GM12878 (cell line): ENCODE data around the gene MOB2. TPM values are rescaled to one million over a fixed set of nuclear protein-coding genes. Genes with fewer than 3 reads are reported as not detected.

Experiments
- ATAC-seq: fragments of 200-7000 bp; cut with Tn5 transposase; 3 replicates; pipeline ENCODE4 v1.9.1; 2020; ENCODE audit warnings: mild to moderate bottlenecking, moderate library complexity
- BruUV-seq: library from RNA; stranded (reverse); fragments of 400-500 nt; replicated peaks from 2 replicates; lab custom pipeline; 2021; lab: Mats Ljungman, UMichigan
- CTCF ChIA-PET: fragments of 300-600 bp; sonication (Branson Sonifier 250); formaldehyde crosslinking; extraction: SDS; loops from one replicate; lab custom pipeline; 2021; ENCODE audit warnings: inconsistent platforms; lab: Yijun Ruan, JAX
- POLR2A ChIA-PET: fragments of 350-600 bp; formaldehyde crosslinking; extraction: SDS; loops from one replicate; lab custom pipeline; 2021; ENCODE audit warnings: inconsistent platforms; lab: Charles Lee
- RAD21 ChIA-PET: fragments of 300-600 bp; sonication (Branson Sonifier 250); formaldehyde crosslinking; loops from one replicate; lab custom pipeline; 2023; ENCODE audit warnings: antibody characterized with exemption; ENCODE audit not compliant: unreplicated experiment; lab: Charles Lee
- SMC1A ChIA-PET: fragments of 300-600 bp; sonication (Branson Sonifier 250); formaldehyde crosslinking; loops from one replicate; lab custom pipeline; 2023; ENCODE audit not compliant: unreplicated experiment, uncharacterized antibody; lab: Charles Lee
- DNase-seq: peaks from one replicate; pipeline ENCODE4 v3.0.0-alpha.2; 2011; ENCODE audit warnings: low read depth, low spot score
- FAIRE-seq: peaks from 3 replicates; lab custom pipeline; 2011; peaks lifted over from hg19 to GRCh38; lab: Jason Lieb, UNC
- H2AFZ ChIP-seq: 2 replicates; pipeline ENCODE4 v1.6.0; 2011; ENCODE audit warnings: low read depth, low read length, control low read depth; ENCODE audit not compliant: control insufficient read depth
- H3K27ac ChIP-seq: 2 replicates; pipeline ENCODE4 v1.5.1; 2011; ENCODE audit warnings: control low read depth; ENCODE audit not compliant: control insufficient read depth, insufficient read depth
- H3K27me3 ChIP-seq, 2 experiments: replicated peaks in 1 of 2; 2 replicates each; pipeline versions ENCODE4 v1.6.0 to v1.6.1; 2011; ENCODE audit warnings: low read length in 1 of 2; ENCODE audit not compliant: control insufficient read depth in 2 of 2, insufficient read depth in 2 of 2
- H3K36me3 ChIP-seq, 2 experiments: 2 replicates each; pipeline ENCODE4 v1.5.1; 2011; ENCODE audit warnings: low read length in 1 of 2; ENCODE audit not compliant: control insufficient read depth in 2 of 2, insufficient read depth in 2 of 2
- H3K4me1 ChIP-seq: 2 replicates; pipeline ENCODE4 v1.6.1; 2011; ENCODE audit warnings: mild to moderate bottlenecking, low read length, moderate library complexity, mixed read lengths; ENCODE audit not compliant: control insufficient read depth, insufficient read depth
- H3K4me2 ChIP-seq: 2 replicates; pipeline ENCODE4 v1.6.0; 2011; ENCODE audit warnings: control low read depth; ENCODE audit not compliant: control insufficient read depth, insufficient read depth
- H3K4me3 ChIP-seq: fragments of 200-600 bp; sonication (generic); 2 replicates; pipeline ENCODE4 v1.5.1; 2016
- H3K79me2 ChIP-seq: 2 replicates; pipeline ENCODE4 v1.6.0; 2011; ENCODE audit warnings: low read length; ENCODE audit not compliant: control insufficient read depth, insufficient read depth
- H3K9ac ChIP-seq: 2 replicates; pipeline ENCODE4 v1.8.0; 2011; ENCODE audit warnings: low read length, control low read depth, mixed read lengths; ENCODE audit not compliant: control insufficient read depth, insufficient read depth
- H3K9me3 ChIP-seq: replicated peaks from 3 replicates; pipeline ENCODE4 v1.5.1; 2011; ENCODE audit warnings: mild to moderate bottlenecking, low read length; ENCODE audit not compliant: control insufficient read depth, insufficient read depth
- H4K20me1 ChIP-seq: 2 replicates; pipeline ENCODE4 v1.6.0; 2011; ENCODE audit not compliant: control insufficient read depth, insufficient read depth
- BACH1 ChIP-seq: fragments of 450-650 bp; IDR thresholded peaks from 2 replicates; pipeline ENCODE4 v1.6.1; 2017; ENCODE audit warnings: mild to moderate bottlenecking, borderline replicate concordance
- BHLHE40 ChIP-seq, 2 experiments: fragments of 450-650 bp in 1 of 2; IDR thresholded peaks; 2 replicates each; pipeline ENCODE4 v1.6.1; 2011 to 2017; ENCODE audit warnings: low read depth in 2 of 2, borderline replicate concordance in 1 of 2, improper control_type of control experiment in 1 of 2, low read length in 1 of 2, mild to moderate bottlenecking in 1 of 2
- DPF2 ChIP-seq: fragments of 450-650 bp; IDR thresholded peaks from 2 replicates; pipeline ENCODE4 v1.6.1; 2017; ENCODE audit warnings: mild to moderate bottlenecking
- FOXM1 ChIP-seq: IDR thresholded peaks from 2 replicates; pipeline ENCODE4 v1.6.1; 2012; ENCODE audit warnings: low read depth, mild to moderate bottlenecking, inconsistent platforms, low read length, moderate library complexity
- MEF2A ChIP-seq: IDR thresholded peaks from 2 replicates; pipeline ENCODE4 v1.6.1; 2011; ENCODE audit warnings: low read depth, mild to moderate bottlenecking, low read length, moderate library complexity; ENCODE audit not compliant: insufficient read depth
- MTA2 ChIP-seq: fragments of 450-650 bp; IDR thresholded peaks from 2 replicates; pipeline ENCODE4 v1.6.1; 2016; ENCODE audit warnings: low read depth, mild to moderate bottlenecking, moderate library complexity
- PML ChIP-seq: IDR thresholded peaks from 2 replicates; pipeline ENCODE4 v1.6.1; 2012; ENCODE audit warnings: low read length, inconsistent platforms
- POLR2AphosphoS2 ChIP-seq: IDR thresholded peaks from 2 replicates; pipeline ENCODE4 v1.6.1; 2011; ENCODE audit warnings: low read depth, mild to moderate bottlenecking, low read length, improper control_type of control experiment, moderate library complexity
- POLR2AphosphoS5 ChIP-seq: IDR thresholded peaks from 2 replicates; pipeline ENCODE4 v1.6.1; 2011; ENCODE audit warnings: mild to moderate bottlenecking, low read length, inconsistent platforms
- RFX5 ChIP-seq: IDR thresholded peaks from 2 replicates; pipeline ENCODE4 v1.6.1; 2011; ENCODE audit warnings: low read depth, low read length, improper control_type of control experiment
- SMARCA5 ChIP-seq: fragments of 450-650 bp; IDR thresholded peaks from 2 replicates; pipeline ENCODE4 v1.6.1; 2017; ENCODE audit warnings: mild to moderate bottlenecking
- TBL1XR1 ChIP-seq: IDR thresholded peaks from 2 replicates; pipeline ENCODE4 v1.6.1; 2012; ENCODE audit warnings: low read depth, low read length, improper control_type of control experiment
- WGBS: methylation state at CpG from one replicate; pipeline ENCODE4 v1.1.6; 2016; ENCODE audit warnings: low lambda C conversion rate; ENCODE audit not compliant: insufficient replicate concordance, insufficient coverage; ENCODE audit errors: missing lambda C conversion rate; 5-methylcytosine and 5-hydroxymethylcytosine counted together
- in situ Hi-C: fragments of 300-500 bp; cut with MboI; formaldehyde crosslinking; loops from 9 replicates; pipeline ENCODE4 v1.14.3; 2018; ENCODE audit warnings: mixed read lengths
- intact Hi-C: fragments of 100-400 bp; cut with micrococcal nuclease; formaldehyde crosslinking; loops from one replicate; pipeline ENCODE4 v1.14.2; 2022; ENCODE audit not compliant: unreplicated experiment
- polyA plus RNA-seq, 11 experiments: library from polyadenylated mRNA; depleted of rRNA in 4 of 11; unstranded in 6 of 11; stranded (reverse) in 5 of 11; fragments of >200 nt; fragmentation: Nextera tagmentation in 4 of 11; fragmentation: Illumina TruSeq in 1 of 11; extraction: Ambion mirVana in 4 of 11; extraction: Trizol in 1 of 11; gene quantifications; 1 replicate in 1 of 11; 2 replicates in 10 of 11; pipeline versions ENCODE4 v1.2.1 to v1.2.3, GENCODE V29; 2011 to 2016; ENCODE audit warnings: inconsistent platforms in 2 of 11, missing spikeins in 2 of 11, low read depth in 1 of 11
- total RNA-seq, 4 experiments: library from RNA; depleted of rRNA in 3 of 4; stranded (reverse); fragments of >200 nt in 3 of 4; fragmentation: Illumina TruSeq in 1 of 4; extraction: Trizol in 1 of 4; gene quantifications; 2 replicates each; pipeline versions ENCODE4 v1.2.1 to v1.2.3, GENCODE V29; 2013 to 2021
- TF ChIP-seq, protein P1 (sequence below): fragments of 450-650 bp; IDR thresholded peaks from 2 replicates; pipeline ENCODE4 v1.6.1; 2017; ENCODE audit warnings: borderline replicate concordance

MOB2 gene
- total and polyA plus RNA-seq, 10 of the 15 experiments (the other 5 are each of a cell fraction or from before 2014, with no cell fraction given) = 0.10 to 34.6 (median 15.5) TPM

DNA sequence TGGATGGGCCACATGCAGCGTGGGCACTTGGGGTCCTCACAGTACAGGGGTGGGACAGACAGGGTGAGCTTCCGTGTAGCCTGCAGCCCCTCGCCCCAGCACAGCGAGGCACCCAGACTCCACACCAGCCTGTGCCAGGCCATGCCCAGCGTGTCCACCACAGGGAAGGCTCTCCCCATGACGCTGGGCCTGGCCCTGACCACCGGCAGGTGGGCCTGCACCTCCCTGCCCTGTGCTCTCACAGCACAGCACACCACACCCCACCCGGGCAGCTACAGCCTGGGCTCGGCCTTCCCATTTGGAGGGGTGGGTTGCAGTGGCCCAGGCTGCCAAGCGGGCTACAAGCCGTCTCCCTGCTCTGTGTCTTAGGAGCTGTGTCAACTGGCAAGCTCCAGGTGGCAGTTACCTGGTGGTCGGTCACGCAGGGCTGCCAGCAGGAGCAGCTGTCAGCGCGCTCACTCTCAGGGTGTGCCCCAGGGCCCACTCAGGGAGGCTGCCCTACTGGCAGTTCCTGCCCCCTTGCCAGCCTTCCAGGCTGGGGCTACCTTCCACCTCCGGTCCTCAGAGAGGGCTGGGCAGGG, 4.6 kb downstream of the MOB2 start:
- DNase-seq (no peak), FAIRE-seq (no peak), ATAC-seq (no peak)
- CTCF ChIA-PET = interaction anchor here (0.9 kb wide), 1 partner anchor 93 kb away, joined by 3 read pairs; no protein-coding TSS in a partner anchor
- 94% methylated on average over 16 of the region's 16 CpGs for WGBS
- Histone ChIP-seq H3K4me3 (no peak overlapping the region), H3K27me3 (no peaks in the 10 kb centered on the region), H3K79me2 (no peaks in the 10 kb centered on the region), H3K4me2 (no peak overlapping the region), H3K36me3 (peaks cover 0 to 13% of the 10 kb centered on the region in 2 experiments; a peak in 2 of 4 replicates), H3K4me1 (peaks cover 4% of the 10 kb centered on the region), H2AFZ (no peak overlapping the region), H3K9ac (no peak overlapping the region), H3K9me3 (no peaks in the 10 kb centered on the region), H3K27ac (no peak overlapping the region), H4K20me1 (no peaks in the 10 kb centered on the region; the same call in 1 of the 2 replicates)
- TF ChIP-seq MTA2 (no peak), MEF2A (no peak), POLR2AphosphoS2 (no peak), BHLHE40 (IDR thresholded peaks at IDR 0.05; ENCODE audit: borderline replicate concordance in 1 of 2, low read depth in 2 of 2, low read length in 1 of 2) (no peak), POLR2AphosphoS5 (no peak), PML (no peak), FOXM1 (no peak), DPF2 (no peak), RFX5 (no peak), TBL1XR1 (no peak), SMARCA5 (no peak), BACH1 (no peak)
- TF ChIP-seq, protein P1, sequence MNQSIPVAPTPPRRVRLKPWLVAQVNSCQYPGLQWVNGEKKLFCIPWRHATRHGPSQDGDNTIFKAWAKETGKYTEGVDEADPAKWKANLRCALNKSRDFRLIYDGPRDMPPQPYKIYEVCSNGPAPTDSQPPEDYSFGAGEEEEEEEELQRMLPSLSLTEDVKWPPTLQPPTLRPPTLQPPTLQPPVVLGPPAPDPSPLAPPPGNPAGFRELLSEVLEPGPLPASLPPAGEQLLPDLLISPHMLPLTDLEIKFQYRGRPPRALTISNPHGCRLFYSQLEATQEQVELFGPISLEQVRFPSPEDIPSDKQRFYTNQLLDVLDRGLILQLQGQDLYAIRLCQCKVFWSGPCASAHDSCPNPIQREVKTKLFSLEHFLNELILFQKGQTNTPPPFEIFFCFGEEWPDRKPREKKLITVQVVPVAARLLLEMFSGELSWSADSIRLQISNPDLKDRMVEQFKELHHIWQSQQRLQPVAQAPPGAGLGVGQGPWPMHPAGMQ = no peak
- POLR2A ChIA-PET = no interaction called here
- RAD21 ChIA-PET = no interaction called here
- in situ Hi-C loops (no loop called here), intact Hi-C loops (no loop called here)
- BruUV-seq = no TSS peak
- SMC1A ChIA-PET = no interaction called here
